Measurements from ENCODE around the gene RNF4.

- TF ChIP-seq CTCF (IDR thresholded peaks at IDR 0.05) (no peak), POLR2A (IDR thresholded peaks at IDR 0.05) (no peak)
Observed at GRCh38 chr4:2449511-2450392, 19.2 kb upstream of the RNF4 start.

Data from esophagus squamous epithelium (tissue), 4 donors.